ENCODE data around the gene FASLG. TPM values are rescaled to one million over a fixed set of nuclear protein-coding genes. Genes with fewer than 3 reads are reported as not detected.
"Not testable (repeated sequence)": the region's sequence is repeated elsewhere in the genome, so short reads cannot be mapped to it uniquely, and the experiment has no call there.

Gene FASLG
- not detected for polyA plus RNA-seq (2013, experiment 1 of 2)
- not detected for polyA plus RNA-seq (2013, experiment 2 of 2)

GRCh38 chr1:172658871-172659453 is at the start of gene FASLG:
Gene FASLG, plus strand, starts transcription at chr1:172659103. Its CDS starts 99 bp downstream, at chr1:172659202.
- Histone ChIP-seq H3K27ac (ENCODE audit: low read depth, low read length, severe bottlenecking) (no peak within 1 kb of the TSS), H3K4me1 (ENCODE audit: control insufficient read depth, insufficient read depth, low read length, poor library complexity, severe bottlenecking) (peaks cover 6% of the 10 kb centered on the region), H3K4me3 (ENCODE audit: extremely low read depth, insufficient read depth, low read length, poor library complexity, severe bottlenecking) (no peak within 1 kb of the TSS), H3K9me3 (ENCODE audit: control insufficient read depth, low read length) (no peaks in the 10 kb centered on the region), H3K36me3 (ENCODE audit: control insufficient read depth, insufficient read depth, low read length) (no peaks in the 10 kb centered on the region)
- WGBS, 2 experiments (ENCODE audit: insufficient coverage in 2 of 2), result 91 to 93% methylated on average over 4 to 11 of the region's 11 CpGs

- H3K4me3 ChIP-seq (ENCODE audit: extremely low read depth, insufficient read depth, low read length, poor library complexity, severe bottlenecking), result no peak overlapping the region
- 80% methylated on average over 3 of the region's 3 CpGs; no CpG with 5 or more reads in 1 of the 2 experiments for WGBS, 2 experiments (ENCODE audit: insufficient coverage in 2 of 2)
- no peak overlapping the region for H3K27ac ChIP-seq (ENCODE audit: low read depth, low read length, severe bottlenecking)
- H3K9me3 ChIP-seq (ENCODE audit: control insufficient read depth, low read length), result no peaks in the 10 kb centered on the region
- H3K4me1 ChIP-seq (ENCODE audit: control insufficient read depth, insufficient read depth, low read length, poor library complexity, severe bottlenecking), result no peaks in the 10 kb centered on the region
- peaks cover 44% of the 10 kb centered on the region for H3K36me3 ChIP-seq (ENCODE audit: control insufficient read depth, insufficient read depth, low read length)
Measured at GRCh38 chr1:172609528-172609927, 49.4 kb upstream of the FASLG start.

GRCh38 chr1:172612478-172612877 is 46.4 kb upstream of the FASLG start:
- WGBS, 2 experiments (ENCODE audit: insufficient coverage in 2 of 2), result 61 to 68% methylated on average over 2 of the region's 2 CpGs
- no peak overlapping the region for H3K27ac ChIP-seq (ENCODE audit: low read depth, low read length, severe bottlenecking)
- H3K4me3 ChIP-seq (ENCODE audit: extremely low read depth, insufficient read depth, low read length, poor library complexity, severe bottlenecking), result no peak overlapping the region
- peaks cover 38% of the 10 kb centered on the region for H3K36me3 ChIP-seq (ENCODE audit: control insufficient read depth, insufficient read depth, low read length)
- H3K4me1 ChIP-seq (ENCODE audit: control insufficient read depth, insufficient read depth, low read length, poor library complexity, severe bottlenecking), result no peaks in the 10 kb centered on the region
- no peaks in the 10 kb centered on the region for H3K9me3 ChIP-seq (ENCODE audit: control insufficient read depth, low read length)

- no CpG with 5 or more reads among the region's 2 CpGs for WGBS, 2 experiments (ENCODE audit: insufficient coverage in 2 of 2)
- Histone ChIP-seq H3K4me1 (ENCODE audit: control insufficient read depth, insufficient read depth, low read length, poor library complexity, severe bottlenecking) (no peaks in the 10 kb centered on the region), H3K9me3 (ENCODE audit: control insufficient read depth, low read length) (peaks cover under 1% of the 10 kb centered on the region), H3K36me3 (ENCODE audit: control insufficient read depth, insufficient read depth, low read length) (peaks cover 35% of the 10 kb centered on the region), H3K4me3 (ENCODE audit: extremely low read depth, insufficient read depth, low read length, poor library complexity, severe bottlenecking) (no peak overlapping the region), H3K27ac (ENCODE audit: low read depth, low read length, severe bottlenecking) (no peak overlapping the region)
Measured at GRCh38 chr1:172613294-172613693, 45.6 kb upstream of the FASLG start.

- no peak overlapping the region for H3K4me3 ChIP-seq (ENCODE audit: extremely low read depth, insufficient read depth, low read length, poor library complexity, severe bottlenecking)
Measured at GRCh38 chr1:172616195-172616594, 42.7 kb upstream of the FASLG start.

GRCh38 chr1:172616636-172617035 is 42.3 kb upstream of the FASLG start:
- Histone ChIP-seq H3K27ac (ENCODE audit: low read depth, low read length, severe bottlenecking) (no peak overlapping the region), H3K4me3 (ENCODE audit: extremely low read depth, insufficient read depth, low read length, poor library complexity, severe bottlenecking) (no peak overlapping the region), H3K4me1 (ENCODE audit: control insufficient read depth, insufficient read depth, low read length, poor library complexity, severe bottlenecking) (no peaks in the 10 kb centered on the region), H3K9me3 (ENCODE audit: control insufficient read depth, low read length) (peaks cover 18% of the 10 kb centered on the region), H3K36me3 (ENCODE audit: control insufficient read depth, insufficient read depth, low read length) (peaks cover 6% of the 10 kb centered on the region)
- WGBS, 2 experiments (ENCODE audit: insufficient coverage in 2 of 2), result 34% methylated on average over 2 of the region's 3 CpGs; no CpG with 5 or more reads in 1 of the 2 experiments

More at GRCh38 chr1:172616195-172616594, 42.7 kb upstream of the FASLG start:
- peaks cover 10% of the 10 kb centered on the region for H3K36me3 ChIP-seq (ENCODE audit: control insufficient read depth, insufficient read depth, low read length)
- peaks cover 17% of the 10 kb centered on the region for H3K9me3 ChIP-seq (ENCODE audit: control insufficient read depth, low read length)
- 80 to 100% methylated on average over 1 of the region's 1 CpG for WGBS, 2 experiments (ENCODE audit: insufficient coverage in 2 of 2)
- no peak overlapping the region for H3K27ac ChIP-seq (ENCODE audit: low read depth, low read length, severe bottlenecking)
- no peaks in the 10 kb centered on the region for H3K4me1 ChIP-seq (ENCODE audit: control insufficient read depth, insufficient read depth, low read length, poor library complexity, severe bottlenecking)

- not testable (repeated sequence) for H3K4me3 ChIP-seq (ENCODE audit: extremely low read depth, insufficient read depth, low read length, poor library complexity, severe bottlenecking); H3K36me3 ChIP-seq (ENCODE audit: control insufficient read depth, insufficient read depth, low read length); H3K27ac ChIP-seq (ENCODE audit: low read depth, low read length, severe bottlenecking); H3K4me1 ChIP-seq (ENCODE audit: control insufficient read depth, insufficient read depth, low read length, poor library complexity, severe bottlenecking)
- peaks cover 26% of the 10 kb centered on the region for H3K9me3 ChIP-seq (ENCODE audit: control insufficient read depth, low read length)
- WGBS, 2 experiments (ENCODE audit: insufficient coverage in 2 of 2), result 91 to 93% methylated on average over 6 to 7 of the region's 9 CpGs
Measured at GRCh38 chr1:172620603-172621002, 38.3 kb upstream of the FASLG start.

GRCh38 chr1:172622541-172622940 is 36.4 kb upstream of the FASLG start:
- 93 to 100% methylated on average over 1 to 2 of the region's 3 CpGs for WGBS, 2 experiments (ENCODE audit: insufficient coverage in 2 of 2)
- Histone ChIP-seq H3K36me3 (ENCODE audit: control insufficient read depth, insufficient read depth, low read length) (no peaks in the 10 kb centered on the region), H3K9me3 (ENCODE audit: control insufficient read depth, low read length) (peaks cover 26% of the 10 kb centered on the region), H3K27ac (ENCODE audit: low read depth, low read length, severe bottlenecking) (no peak overlapping the region), H3K4me1 (ENCODE audit: control insufficient read depth, insufficient read depth, low read length, poor library complexity, severe bottlenecking) (no peaks in the 10 kb centered on the region), H3K4me3 (ENCODE audit: extremely low read depth, insufficient read depth, low read length, poor library complexity, severe bottlenecking) (no peak overlapping the region)

GRCh38 chr1:172623748-172624147 is 35.2 kb upstream of the FASLG start:
- H3K27ac ChIP-seq (ENCODE audit: low read depth, low read length, severe bottlenecking), result no peak overlapping the region
- H3K4me3 ChIP-seq (ENCODE audit: extremely low read depth, insufficient read depth, low read length, poor library complexity, severe bottlenecking), result no peak overlapping the region
- H3K36me3 ChIP-seq (ENCODE audit: control insufficient read depth, insufficient read depth, low read length), result no peaks in the 10 kb centered on the region
- 95 to 96% methylated on average over 3 of the region's 3 CpGs for WGBS, 2 experiments (ENCODE audit: insufficient coverage in 2 of 2)
- H3K4me1 ChIP-seq (ENCODE audit: control insufficient read depth, insufficient read depth, low read length, poor library complexity, severe bottlenecking), result no peaks in the 10 kb centered on the region
- peaks cover 23% of the 10 kb centered on the region for H3K9me3 ChIP-seq (ENCODE audit: control insufficient read depth, low read length)

- Histone ChIP-seq H3K4me3 (ENCODE audit: extremely low read depth, insufficient read depth, low read length, poor library complexity, severe bottlenecking) (no peak overlapping the region), H3K4me1 (ENCODE audit: control insufficient read depth, insufficient read depth, low read length, poor library complexity, severe bottlenecking) (peaks cover 16% of the 10 kb centered on the region), H3K36me3 (ENCODE audit: control insufficient read depth, insufficient read depth, low read length) (no peaks in the 10 kb centered on the region), H3K27ac (ENCODE audit: low read depth, low read length, severe bottlenecking) (no peak overlapping the region), H3K9me3 (ENCODE audit: control insufficient read depth, low read length) (peaks cover 6% of the 10 kb centered on the region)
- WGBS, 2 experiments (ENCODE audit: insufficient coverage in 2 of 2), result 70 to 100% methylated on average over 2 of the region's 3 CpGs
Measured at GRCh38 chr1:172626845-172627244, 32.1 kb upstream of the FASLG start.

- Histone ChIP-seq H3K9me3 (ENCODE audit: control insufficient read depth, low read length) (no peaks in the 10 kb centered on the region), H3K4me3 (ENCODE audit: extremely low read depth, insufficient read depth, low read length, poor library complexity, severe bottlenecking) (no peak overlapping the region), H3K4me1 (ENCODE audit: control insufficient read depth, insufficient read depth, low read length, poor library complexity, severe bottlenecking) (peaks cover 16% of the 10 kb centered on the region), H3K27ac (ENCODE audit: low read depth, low read length, severe bottlenecking) (no peak overlapping the region), H3K36me3 (ENCODE audit: control insufficient read depth, insufficient read depth, low read length) (no peaks in the 10 kb centered on the region)
- WGBS, 2 experiments (ENCODE audit: insufficient coverage in 2 of 2), result 87 to 90% methylated on average over 3 of the region's 3 CpGs
Measured at GRCh38 chr1:172627702-172628101, 31.2 kb upstream of the FASLG start.

Data from mesodermal cell (in vitro differentiated cells).